Tongue (tissue), 2 donors: ENCODE results near the gene ACO2. TPM values are rescaled to one million over a fixed set of nuclear protein-coding genes. Genes with fewer than 3 reads are reported as not detected.
A peak's percentile ranks its signal among the peaks of the same experiment; 100 is the strongest.
"Not testable (repeated sequence)": the region's sequence is repeated elsewhere in the genome, so short reads cannot be mapped to it uniquely, and the experiment has no call there.

Source experiments
- DNase-seq: peaks from one replicate; pipeline ENCODE4 v3.0.0-alpha.2; 2015
- total RNA-seq: library from RNA; depleted of rRNA; stranded (reverse); fragments of >200 nt; gene quantifications from one replicate; pipeline ENCODE4 v1.2.3, GENCODE V29; 2014

Gene ACO2
- total RNA-seq, 1 donor from 2014 or later: 207 TPM

DNA sequence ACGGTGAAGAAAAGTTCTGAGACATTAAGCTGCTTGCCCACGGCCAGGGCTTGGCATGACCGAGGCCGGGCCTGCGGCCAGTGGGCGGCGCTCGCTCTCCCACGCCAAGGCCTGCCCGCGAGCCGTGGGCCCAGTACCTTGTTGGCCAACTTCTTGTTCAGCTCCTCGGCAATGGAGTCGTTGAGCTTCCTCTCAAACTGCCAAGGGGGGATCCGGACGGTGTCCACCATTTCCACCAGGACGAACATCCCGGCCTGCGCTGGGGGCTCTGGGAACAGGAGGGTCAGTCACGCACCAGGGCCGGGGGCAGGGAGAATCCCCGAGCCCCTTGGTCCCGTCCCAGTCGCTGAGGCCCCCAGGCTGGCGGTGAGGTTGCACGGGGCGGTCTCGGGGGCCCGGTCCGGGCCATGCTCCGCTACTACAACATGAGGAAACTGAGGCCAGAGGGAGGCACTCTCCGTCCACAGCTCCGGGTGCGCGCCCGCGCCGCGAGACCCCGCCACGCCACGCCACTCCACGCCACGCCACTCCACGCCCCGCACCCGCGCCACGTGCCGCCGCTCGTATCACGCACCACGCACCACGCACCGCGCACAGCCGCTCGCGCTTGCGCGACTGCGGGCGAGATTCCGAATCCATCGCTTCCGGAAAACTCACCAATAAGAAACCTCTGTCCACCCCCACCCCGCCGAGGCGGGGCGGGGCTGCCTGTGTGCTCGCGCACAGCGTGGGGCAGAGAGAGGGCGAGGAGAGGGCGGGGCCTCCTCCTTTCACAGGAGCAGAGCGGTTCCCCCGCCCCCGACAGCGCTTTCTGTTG is 75.1 kb downstream of the ACO2 start, which contains the start of gene POLR3H:
POLR3H (minus strand) TSS at position 617 of the 817 bp plus-strand sequence; CDS start at position 248, 369 bp downstream.
- DNase-seq: peak; percentile 99

GRCh38 chr22:41544671-41545476 is 76.0 kb downstream of the ACO2 start:
- DNase-seq: no peak

- DNase-seq: no peak
Observed at GRCh38 chr22:41548830-41549211, 79.9 kb downstream of the ACO2 start.

DNA sequence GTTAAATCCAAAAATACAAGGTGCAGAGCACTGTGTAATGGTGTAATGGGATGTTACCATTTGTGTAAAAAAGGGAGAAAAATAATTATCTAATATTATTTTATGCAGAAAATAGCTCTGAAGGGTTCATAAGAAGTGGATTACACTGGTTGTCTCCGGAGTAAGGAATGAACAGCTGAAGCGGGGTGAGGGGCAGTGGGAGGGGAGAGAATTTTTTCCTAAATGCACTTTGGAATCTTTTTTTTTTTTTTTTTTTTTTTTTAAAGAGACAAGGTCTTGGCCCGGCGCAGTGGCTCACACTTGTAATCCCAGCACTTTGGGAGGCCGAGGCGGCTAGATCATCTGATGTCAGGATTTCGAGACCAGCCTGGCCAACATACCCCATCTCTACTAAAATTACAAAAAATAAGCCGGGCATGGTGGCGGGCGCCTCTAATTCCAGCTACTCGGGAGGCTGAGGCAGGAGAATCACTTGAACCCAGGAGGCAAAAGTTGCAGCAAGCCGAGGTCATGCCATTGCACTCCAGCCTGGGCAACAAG is 82.1 kb downstream of the ACO2 start:
- peak; percentile 85 for DNase-seq

DNA sequence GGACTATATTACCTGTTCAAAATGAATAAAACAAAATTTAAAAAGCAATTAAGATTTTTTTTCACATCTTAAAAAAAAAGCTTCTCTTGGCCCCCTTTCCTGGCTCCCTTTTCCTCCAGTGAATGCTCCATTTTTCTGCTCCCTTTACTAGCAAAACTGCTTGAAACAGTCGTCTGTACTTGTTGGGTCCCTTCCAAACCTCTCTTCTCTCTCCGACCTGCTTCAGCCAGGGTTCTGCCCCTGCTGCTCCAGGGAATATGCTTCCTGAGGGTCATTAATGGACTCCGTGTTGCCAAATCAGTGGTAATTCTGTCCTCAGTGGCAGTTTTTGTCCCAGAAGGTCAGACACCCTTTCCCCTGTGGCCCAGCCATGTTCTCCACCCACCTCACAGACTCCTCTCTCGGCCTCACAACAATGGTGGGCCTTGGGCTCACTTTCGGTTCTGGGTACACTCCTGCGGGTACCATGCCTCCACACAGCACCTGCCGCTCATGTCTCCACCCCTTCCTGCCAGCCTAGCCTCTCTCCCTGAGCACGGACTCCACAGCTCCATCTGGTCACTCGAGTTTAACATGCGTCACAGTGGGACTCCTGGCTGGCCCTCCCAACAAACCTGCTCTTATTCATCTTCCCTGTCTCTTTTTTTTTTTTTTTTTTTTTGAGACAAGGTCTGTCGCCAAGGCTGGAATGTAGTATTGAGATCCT is 83.1 kb downstream of the ACO2 start:
- DNase-seq: no peak

GRCh38 chr22:41555325-41555982 is 86.5 kb downstream of the ACO2 start:
- no peak for DNase-seq

- no peak for DNase-seq
Observed at GRCh38 chr22:41556561-41556960, 87.6 kb downstream of the ACO2 start.

GRCh38 chr22:41557401-41558240 is 88.7 kb downstream of the ACO2 start:
- peak; percentile 96 for DNase-seq

- DNase-seq: not testable (repeated sequence)
Observed at GRCh38 chr22:41558241-41558630, 89.3 kb downstream of the ACO2 start.

DNA sequence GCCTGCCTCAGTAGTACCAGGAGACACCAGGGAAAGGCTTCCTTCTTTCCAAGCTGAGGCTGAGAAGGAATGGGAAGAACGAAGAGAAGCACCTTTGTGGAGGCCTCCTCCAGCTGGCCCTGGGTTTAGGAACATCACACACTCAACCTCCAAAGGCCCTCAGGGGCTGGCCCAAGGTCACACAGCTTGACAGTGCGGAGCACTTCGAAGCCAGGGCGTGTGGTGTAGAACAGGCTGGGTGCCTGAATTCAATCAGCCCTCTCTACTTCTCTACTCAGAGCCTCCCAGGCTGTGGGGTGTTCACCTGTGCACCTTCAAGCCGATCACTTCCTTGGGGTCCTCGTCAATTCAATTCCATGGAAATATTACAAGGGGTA is 91.2 kb downstream of the ACO2 start:
- DNase-seq: no peak

- DNase-seq: peak; percentile 63
Observed at GRCh38 chr22:41561335-41561734, 92.4 kb downstream of the ACO2 start.

GRCh38 chr22:41561788-41562187 is 92.9 kb downstream of the ACO2 start:
- DNase-seq: no peak

GRCh38 chr22:41562461-41562860 is 93.5 kb downstream of the ACO2 start:
- no peak for DNase-seq

- DNase-seq: no peak
Observed at GRCh38 chr22:41563051-41563711, 94.3 kb downstream of the ACO2 start.

GRCh38 chr22:41564563-41564962 is 95.6 kb downstream of the ACO2 start:
- DNase-seq: no peak

GRCh38 chr22:41565403-41566054 is 96.6 kb downstream of the ACO2 start:
- no peak for DNase-seq

GRCh38 chr22:41567512-41567768 is 98.5 kb downstream of the ACO2 start:
- DNase-seq: no peak

DNA sequence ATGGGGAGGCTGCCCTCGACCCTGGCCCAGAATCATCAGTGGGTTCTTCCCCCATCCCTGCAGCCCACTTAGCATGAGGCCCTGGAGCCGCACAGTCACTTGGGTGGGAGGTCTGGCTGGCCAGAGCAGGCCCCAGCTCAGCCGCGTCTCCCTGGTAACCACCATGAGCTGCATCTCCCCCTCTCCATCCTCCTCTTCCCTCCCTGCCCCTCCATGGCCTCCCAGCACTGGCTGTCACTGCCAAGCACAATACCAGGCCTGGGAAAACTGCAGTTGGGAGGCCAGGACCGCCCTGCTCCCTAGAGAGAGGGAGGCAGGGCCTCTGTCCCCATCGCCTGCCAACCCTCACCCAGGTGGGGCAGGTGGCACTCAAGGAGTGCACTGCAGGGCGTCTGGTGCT is 99.9 kb downstream of the ACO2 start:
- DNase-seq: no peak

- no peak for DNase-seq
Observed at GRCh38 chr22:41570221-41570620, 101.3 kb downstream of the ACO2 start.

DNA sequence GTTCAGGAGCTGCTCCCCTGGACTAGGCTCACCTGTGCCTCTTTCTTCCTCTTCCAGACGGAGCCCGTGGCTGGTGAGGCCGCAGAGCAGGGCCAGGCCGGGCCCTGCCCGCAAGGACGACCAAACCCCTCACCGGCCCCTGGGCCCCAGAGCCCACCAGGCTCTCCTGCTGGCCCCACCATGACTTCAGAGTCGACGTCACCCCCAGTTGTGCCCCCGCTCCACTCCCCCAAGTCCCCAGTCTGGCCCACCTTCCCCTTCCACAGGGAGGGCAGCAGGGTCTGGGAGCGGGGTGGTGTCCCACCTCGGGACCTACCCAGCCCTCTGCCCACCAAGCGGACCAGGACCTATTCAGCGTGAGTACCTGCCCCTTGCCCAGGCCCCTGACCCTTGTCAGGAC is 102.9 kb downstream of the ACO2 start:
- DNase-seq: no peak
